ENCODE data around the gene CWH43. TPM values are rescaled to one million over a fixed set of nuclear protein-coding genes. Genes with fewer than 3 reads are reported as not detected.

The CWH43 gene
- not detected for polyA plus RNA-seq
- long read RNA-seq, donor 1, result 0 reads
- long read RNA-seq, donor 2, result 0 reads
- long read RNA-seq, donor 3, result 0 reads
- long read RNA-seq, donor 4, result 0 reads
- long read RNA-seq, donor 5, result 0 reads
- long read RNA-seq, donor 6, result 0 reads
- long read RNA-seq, donor 7, result 0 reads
- long read RNA-seq, donor 8, result 0 reads
- long read RNA-seq, donor 9, result 0 reads
- long read RNA-seq, donor 10, result 0 reads

DNA sequence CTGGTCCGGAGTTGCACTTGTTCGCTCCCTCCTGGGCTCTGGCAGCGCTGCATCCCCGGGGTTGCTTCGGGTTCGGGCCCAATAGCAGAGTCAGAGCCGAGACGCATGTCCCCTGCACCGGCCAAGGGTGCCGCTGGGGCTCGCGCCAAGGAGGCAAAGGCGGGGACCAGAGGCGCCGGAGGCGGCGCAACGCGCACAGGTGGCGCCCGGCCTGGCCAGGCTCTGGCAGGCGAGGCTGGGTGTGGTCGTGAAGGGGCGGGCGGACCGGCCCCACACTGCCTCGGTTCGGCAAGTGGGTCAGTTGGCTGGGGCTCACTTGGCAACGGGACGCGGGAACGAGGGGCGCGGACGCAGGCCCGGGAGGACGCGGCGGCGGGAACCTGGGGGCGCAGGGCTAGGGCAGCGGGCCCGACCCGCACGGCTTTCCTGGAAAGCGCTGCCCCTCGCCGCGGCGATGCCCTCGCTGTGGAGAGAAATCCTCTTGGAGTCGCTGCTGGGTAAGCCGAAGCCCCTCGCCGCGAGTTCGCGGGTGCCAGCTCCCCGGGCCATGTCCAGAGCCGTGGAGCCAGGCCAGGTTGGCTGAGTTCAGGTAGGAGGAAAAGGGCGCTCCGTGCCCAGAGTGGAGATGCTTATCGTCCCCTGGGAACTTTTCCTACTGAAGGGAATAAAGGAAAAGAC is at the start of gene CWH43:
CWH43 (plus strand) TSS at position 300 of the 678 bp plus-strand sequence; CDS start at position 455, 155 bp downstream.
- Histone ChIP-seq H3K9me3 (ENCODE audit: control insufficient read depth in 2 of 2, insufficient read depth in 1 of 2, low read depth in 1 of 2, low read length in 1 of 2) (no peaks in the 10 kb centered on the region), H3K27me3 (ENCODE audit: control insufficient read depth in 3 of 3, insufficient read depth in 3 of 3, low read length in 3 of 3) (peaks cover 7 to 45% (median 16%) of the 10 kb centered on the region in 3 donors), H3K4me3 (ENCODE audit: low read depth in 1 of 3, low read length in 3 of 3) (peak within 1 kb of the TSS in 2 of 3 donors; percentile 12 to 30), H3K4me1 (ENCODE audit: control insufficient read depth in 3 of 3, insufficient read depth in 2 of 3, low read depth in 1 of 3, low read length in 2 of 3) (no peaks in the 10 kb centered on the region), H3K27ac (ENCODE audit: low read depth in 1 of 3, low read length in 2 of 3) (no peak within 1 kb of the TSS), H3K36me3 (ENCODE audit: control insufficient read depth in 3 of 3, insufficient read depth in 2 of 3, low read depth in 1 of 3, low read length in 3 of 3) (no peaks in the 10 kb centered on the region)
- no peak for FAIRE-seq
- DNase-seq, result no peak
- WGBS, 3 donors, result 5 to 14% (median 6%) methylated on average over 43 to 63 of the region's 63 CpGs

DNA sequence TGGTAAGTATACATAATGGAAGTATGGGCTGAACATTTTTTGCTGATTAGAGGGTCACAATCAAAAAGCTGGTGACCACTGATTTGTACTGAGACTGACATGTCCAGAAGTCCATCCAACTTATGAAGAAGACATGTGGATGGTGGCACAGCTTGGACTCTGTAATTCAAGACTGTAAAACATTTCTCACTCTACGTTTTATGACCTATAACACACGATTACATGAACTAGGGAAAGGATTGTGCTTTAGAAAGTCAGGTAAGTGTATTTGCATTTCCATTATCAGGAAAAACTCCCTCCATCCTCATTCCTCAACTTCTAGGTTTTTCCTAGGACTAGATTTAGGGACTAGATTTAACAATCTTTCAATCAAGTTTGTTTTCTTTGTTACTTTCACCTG is 49.0 kb upstream of the CWH43 start:
- FAIRE-seq, result no peak
- H3K4me1 ChIP-seq (ENCODE audit: control insufficient read depth in 3 of 3, insufficient read depth in 2 of 3, low read depth in 1 of 3, low read length in 2 of 3), result no peaks in the 10 kb centered on the region
- WGBS, 3 donors, result 21 to 58% (median 37%) methylated on average over 2 of the region's 2 CpGs

DNA sequence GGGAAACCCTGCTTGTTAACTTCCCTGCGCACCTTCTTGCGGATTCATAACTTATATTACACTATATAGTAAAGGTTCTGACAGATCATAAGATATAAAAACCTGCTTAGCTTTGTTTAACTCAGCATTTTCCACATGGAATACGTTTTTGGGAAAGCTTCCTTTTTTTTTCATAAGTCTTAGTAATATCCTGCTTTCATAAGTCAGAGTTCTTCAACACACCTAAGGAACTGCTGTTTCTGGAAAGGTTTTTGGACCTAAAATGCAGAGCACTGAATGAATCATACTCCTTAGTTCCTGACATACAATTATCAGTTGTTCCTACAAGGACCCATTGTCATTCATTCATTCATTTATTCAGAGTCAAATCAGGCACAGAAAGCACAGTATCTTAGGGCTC is 47.2 kb upstream of the CWH43 start:
- WGBS, 3 donors, result 79 to 84% (median 81%) methylated on average over 3 of the region's 3 CpGs
- Histone ChIP-seq H3K4me3 (ENCODE audit: low read depth in 1 of 3, low read length in 3 of 3) (no peak overlapping the region), H3K9me3 (ENCODE audit: control insufficient read depth in 2 of 2, insufficient read depth in 1 of 2, low read depth in 1 of 2, low read length in 1 of 2) (peaks cover 0 to 5% of the 10 kb centered on the region in 2 donors), H3K36me3 (ENCODE audit: control insufficient read depth in 3 of 3, insufficient read depth in 2 of 3, low read depth in 1 of 3, low read length in 3 of 3) (no peaks in the 10 kb centered on the region), H3K4me1 (ENCODE audit: control insufficient read depth in 3 of 3, insufficient read depth in 2 of 3, low read depth in 1 of 3, low read length in 2 of 3) (no peaks in the 10 kb centered on the region), H3K27ac (ENCODE audit: low read depth in 1 of 3, low read length in 2 of 3) (no peak overlapping the region), H3K27me3 (ENCODE audit: control insufficient read depth in 3 of 3, insufficient read depth in 3 of 3, low read length in 3 of 3) (peaks cover 0 to 4% (median 0%) of the 10 kb centered on the region in 3 donors)
- DNase-seq, result no peak
- no peak for FAIRE-seq

More for the DNA sequence above, 49.0 kb upstream of the CWH43 start:
- Histone ChIP-seq H3K27ac (ENCODE audit: low read depth in 1 of 3, low read length in 2 of 3) (no peak overlapping the region), H3K36me3 (ENCODE audit: control insufficient read depth in 3 of 3, insufficient read depth in 2 of 3, low read depth in 1 of 3, low read length in 3 of 3) (no peaks in the 10 kb centered on the region), H3K9me3 (ENCODE audit: control insufficient read depth in 2 of 2, insufficient read depth in 1 of 2, low read depth in 1 of 2, low read length in 1 of 2) (peaks cover 0 to 5% of the 10 kb centered on the region in 2 donors), H3K4me3 (ENCODE audit: low read depth in 1 of 3, low read length in 3 of 3) (no peak overlapping the region), H3K27me3 (ENCODE audit: control insufficient read depth in 3 of 3, insufficient read depth in 3 of 3, low read length in 3 of 3) (peaks cover 0 to 4% (median 0%) of the 10 kb centered on the region in 3 donors)
- DNase-seq, result peak in 1 of 2 donors; percentile 12

DNA sequence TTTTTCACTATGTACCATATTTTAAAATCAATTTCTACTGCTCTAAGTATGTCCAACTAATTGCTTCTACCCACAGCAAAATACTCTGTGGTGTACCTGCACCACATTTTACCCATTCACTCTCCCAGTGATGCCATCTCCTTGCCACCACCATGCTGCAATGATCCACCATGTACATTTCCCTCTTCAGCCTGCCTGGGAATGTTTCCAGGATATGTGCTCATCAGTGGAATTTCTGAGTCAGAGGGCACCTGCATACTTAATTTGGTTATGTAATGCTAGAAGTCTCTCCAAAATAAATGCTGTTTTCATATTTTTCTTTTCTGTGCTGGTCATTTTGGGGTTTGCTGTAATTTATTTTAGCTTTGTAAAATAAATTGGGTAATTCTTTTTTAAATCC is 46.3 kb upstream of the CWH43 start:
- peaks cover 0 to 5% of the 10 kb centered on the region in 2 donors for H3K9me3 ChIP-seq (ENCODE audit: control insufficient read depth in 2 of 2, insufficient read depth in 1 of 2, low read depth in 1 of 2, low read length in 1 of 2)
- H3K36me3 ChIP-seq (ENCODE audit: control insufficient read depth in 3 of 3, insufficient read depth in 2 of 3, low read depth in 1 of 3, low read length in 3 of 3), result no peaks in the 10 kb centered on the region
- H3K4me3 ChIP-seq (ENCODE audit: low read depth in 1 of 3, low read length in 3 of 3), result no peak overlapping the region
- FAIRE-seq, result no peak
- H3K27me3 ChIP-seq (ENCODE audit: control insufficient read depth in 3 of 3, insufficient read depth in 3 of 3, low read length in 3 of 3), result peaks cover 0 to 4% (median 0%) of the 10 kb centered on the region in 3 donors
- H3K27ac ChIP-seq (ENCODE audit: low read depth in 1 of 3, low read length in 2 of 3), result no peak overlapping the region
- no peaks in the 10 kb centered on the region for H3K4me1 ChIP-seq (ENCODE audit: control insufficient read depth in 3 of 3, insufficient read depth in 2 of 3, low read depth in 1 of 3, low read length in 2 of 3)
- no peak for DNase-seq

DNA sequence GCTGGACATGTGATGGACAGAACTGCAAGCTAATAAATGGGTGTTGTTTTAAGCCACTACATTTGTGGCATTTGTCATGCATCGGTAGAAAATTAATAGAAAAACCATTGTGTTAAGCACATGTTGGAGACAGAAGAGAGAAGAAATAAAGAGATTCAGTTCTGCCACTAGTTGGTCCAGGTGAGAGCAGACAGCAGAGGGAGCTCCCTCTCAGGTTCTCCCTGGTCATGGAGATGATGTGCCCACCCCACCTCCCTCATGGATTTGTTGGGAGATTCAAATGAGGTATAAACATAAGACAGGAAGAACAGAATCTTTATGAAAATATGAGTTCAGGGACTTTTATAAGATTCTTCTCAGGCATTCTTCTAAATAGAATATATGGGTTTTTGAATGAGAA is 42.7 kb upstream of the CWH43 start:
- Histone ChIP-seq H3K9me3 (ENCODE audit: control insufficient read depth in 2 of 2, insufficient read depth in 1 of 2, low read depth in 1 of 2, low read length in 1 of 2) (peaks cover 0 to 2% of the 10 kb centered on the region in 2 donors), H3K4me1 (ENCODE audit: control insufficient read depth in 3 of 3, insufficient read depth in 2 of 3, low read depth in 1 of 3, low read length in 2 of 3) (no peaks in the 10 kb centered on the region), H3K4me3 (ENCODE audit: low read depth in 1 of 3, low read length in 3 of 3) (no peak overlapping the region), H3K27me3 (ENCODE audit: control insufficient read depth in 3 of 3, insufficient read depth in 3 of 3, low read length in 3 of 3) (peaks cover 0 to 3% (median 0%) of the 10 kb centered on the region in 3 donors), H3K27ac (ENCODE audit: low read depth in 1 of 3, low read length in 2 of 3) (no peak overlapping the region), H3K36me3 (ENCODE audit: control insufficient read depth in 3 of 3, insufficient read depth in 2 of 3, low read depth in 1 of 3, low read length in 3 of 3) (no peaks in the 10 kb centered on the region)
- 57 to 73% (median 59%) methylated on average over 1 of the region's 1 CpG for WGBS, 3 donors
- no peak for FAIRE-seq
- peak; percentile 17 to 18 for DNase-seq

DNA sequence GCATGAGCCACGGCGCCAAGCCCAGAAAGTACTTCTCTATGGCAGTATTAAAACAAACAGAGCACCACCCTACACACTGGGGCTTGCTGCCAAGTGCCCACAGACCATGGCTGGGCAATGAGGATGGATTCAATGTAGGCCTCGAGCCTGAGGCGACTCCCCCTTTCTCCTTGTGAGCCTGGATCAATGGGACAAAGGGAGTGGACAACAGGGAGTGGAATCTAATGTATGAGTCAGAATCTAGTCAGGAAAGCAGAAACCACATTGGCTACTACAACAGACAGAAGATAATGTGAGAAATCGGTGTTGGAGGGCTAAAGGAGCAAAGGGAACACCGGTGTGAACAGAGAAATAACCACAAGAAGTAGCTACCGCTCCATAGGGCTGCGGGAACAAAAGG is 41.8 kb upstream of the CWH43 start:
- H3K27ac ChIP-seq (ENCODE audit: low read depth in 1 of 3, low read length in 2 of 3), result no peak overlapping the region
- WGBS, 3 donors, result 66 to 75% (median 67%) methylated on average over 8 of the region's 8 CpGs
- peaks cover 0 to 1% (median 0%) of the 10 kb centered on the region in 3 donors for H3K27me3 ChIP-seq (ENCODE audit: control insufficient read depth in 3 of 3, insufficient read depth in 3 of 3, low read length in 3 of 3)
- no peak overlapping the region for H3K4me3 ChIP-seq (ENCODE audit: low read depth in 1 of 3, low read length in 3 of 3)
- FAIRE-seq, result no peak
- peaks cover 0 to 4% (median 0%) of the 10 kb centered on the region in 3 donors for H3K4me1 ChIP-seq (ENCODE audit: control insufficient read depth in 3 of 3, insufficient read depth in 2 of 3, low read depth in 1 of 3, low read length in 2 of 3)
- H3K36me3 ChIP-seq (ENCODE audit: control insufficient read depth in 3 of 3, insufficient read depth in 2 of 3, low read depth in 1 of 3, low read length in 3 of 3), result no peaks in the 10 kb centered on the region
- no peaks in the 10 kb centered on the region for H3K9me3 ChIP-seq (ENCODE audit: control insufficient read depth in 2 of 2, insufficient read depth in 1 of 2, low read depth in 1 of 2, low read length in 1 of 2)
- DNase-seq, result peak in 1 of 2 donors; percentile 51

DNA sequence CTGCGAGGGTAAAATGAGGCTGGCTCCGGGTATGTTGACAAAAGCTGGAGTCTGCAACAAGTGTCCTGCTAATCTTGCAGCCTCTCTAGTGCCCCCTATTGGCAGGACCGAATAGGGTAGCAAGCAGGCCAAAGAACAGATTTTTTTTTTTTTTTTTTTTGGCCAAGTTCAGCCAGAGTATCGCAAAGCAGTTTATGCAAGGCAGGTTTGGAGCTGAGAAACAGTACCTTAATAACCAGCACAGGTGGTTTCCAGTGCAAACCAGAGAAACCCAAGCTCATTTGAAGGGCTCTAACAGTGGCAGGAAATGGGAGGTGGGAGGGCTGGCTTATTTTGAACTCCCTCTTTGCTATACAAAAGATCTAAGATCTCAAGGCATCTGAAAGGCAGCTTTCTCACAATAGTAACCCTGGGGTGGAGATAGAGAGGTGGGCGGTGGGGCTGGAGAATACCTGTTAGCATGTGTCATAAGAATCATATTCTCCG is 41.3 kb upstream of the CWH43 start:
- H3K36me3 ChIP-seq (ENCODE audit: control insufficient read depth in 3 of 3, insufficient read depth in 2 of 3, low read depth in 1 of 3, low read length in 3 of 3), result no peaks in the 10 kb centered on the region
- no peaks in the 10 kb centered on the region for H3K9me3 ChIP-seq (ENCODE audit: control insufficient read depth in 2 of 2, insufficient read depth in 1 of 2, low read depth in 1 of 2, low read length in 1 of 2)
- H3K4me1 ChIP-seq (ENCODE audit: control insufficient read depth in 3 of 3, insufficient read depth in 2 of 3, low read depth in 1 of 3, low read length in 2 of 3), result peaks cover 0 to 4% (median 0%) of the 10 kb centered on the region in 3 donors
- no peak overlapping the region for H3K4me3 ChIP-seq (ENCODE audit: low read depth in 1 of 3, low read length in 3 of 3)
- DNase-seq (no peak), FAIRE-seq (no peak)
- WGBS, 3 donors, result 66 to 69% (median 69%) methylated on average over 6 of the region's 6 CpGs
- no peak overlapping the region for H3K27ac ChIP-seq (ENCODE audit: low read depth in 1 of 3, low read length in 2 of 3)
- peaks cover 0 to 1% (median 0%) of the 10 kb centered on the region in 3 donors for H3K27me3 ChIP-seq (ENCODE audit: control insufficient read depth in 3 of 3, insufficient read depth in 3 of 3, low read length in 3 of 3)

DNA sequence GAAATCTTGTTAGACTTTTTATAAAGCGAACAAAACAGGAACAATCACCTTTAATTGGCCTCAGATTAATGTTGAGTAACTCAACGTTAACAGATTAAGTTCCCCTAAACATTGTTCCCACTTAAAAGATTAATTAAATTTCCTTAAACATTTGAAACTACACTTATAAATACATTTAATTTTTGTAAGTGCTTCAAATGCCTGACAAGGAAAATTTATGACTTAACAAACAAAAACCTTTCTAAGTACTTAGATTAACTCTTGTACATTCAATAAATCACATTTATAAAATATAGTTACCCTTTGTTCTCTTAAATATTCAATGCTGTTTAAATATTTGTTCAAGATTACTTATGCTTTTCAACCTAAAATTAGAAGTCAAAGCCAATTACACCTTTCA is 40.1 kb upstream of the CWH43 start:
- H3K36me3 ChIP-seq (ENCODE audit: control insufficient read depth in 3 of 3, insufficient read depth in 2 of 3, low read depth in 1 of 3, low read length in 3 of 3), result no peaks in the 10 kb centered on the region
- FAIRE-seq, result peak; percentile 41
- no peak overlapping the region for H3K27ac ChIP-seq (ENCODE audit: low read depth in 1 of 3, low read length in 2 of 3)
- peaks cover 0 to 1% (median 0%) of the 10 kb centered on the region in 3 donors for H3K27me3 ChIP-seq (ENCODE audit: control insufficient read depth in 3 of 3, insufficient read depth in 3 of 3, low read length in 3 of 3)
- H3K4me3 ChIP-seq (ENCODE audit: low read depth in 1 of 3, low read length in 3 of 3), result no peak overlapping the region
- H3K4me1 ChIP-seq (ENCODE audit: control insufficient read depth in 3 of 3, insufficient read depth in 2 of 3, low read depth in 1 of 3, low read length in 2 of 3), result peaks cover 0 to 8% (median 0%) of the 10 kb centered on the region in 3 donors
- WGBS, 3 donors, result 32 to 54% (median 49%) methylated on average over 2 of the region's 2 CpGs
- DNase-seq, result no peak
- no peaks in the 10 kb centered on the region for H3K9me3 ChIP-seq (ENCODE audit: control insufficient read depth in 2 of 2, insufficient read depth in 1 of 2, low read depth in 1 of 2, low read length in 1 of 2)
